ENCODE measurements around the gene TBCA.
A peak's percentile ranks its signal among the peaks of the same experiment; 100 is the strongest.

Gene TBCA, protein sequence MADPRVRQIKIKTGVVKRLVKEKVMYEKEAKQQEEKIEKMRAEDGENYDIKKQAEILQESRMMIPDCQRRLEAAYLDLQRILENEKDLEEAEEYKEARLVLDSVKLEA

DNA sequence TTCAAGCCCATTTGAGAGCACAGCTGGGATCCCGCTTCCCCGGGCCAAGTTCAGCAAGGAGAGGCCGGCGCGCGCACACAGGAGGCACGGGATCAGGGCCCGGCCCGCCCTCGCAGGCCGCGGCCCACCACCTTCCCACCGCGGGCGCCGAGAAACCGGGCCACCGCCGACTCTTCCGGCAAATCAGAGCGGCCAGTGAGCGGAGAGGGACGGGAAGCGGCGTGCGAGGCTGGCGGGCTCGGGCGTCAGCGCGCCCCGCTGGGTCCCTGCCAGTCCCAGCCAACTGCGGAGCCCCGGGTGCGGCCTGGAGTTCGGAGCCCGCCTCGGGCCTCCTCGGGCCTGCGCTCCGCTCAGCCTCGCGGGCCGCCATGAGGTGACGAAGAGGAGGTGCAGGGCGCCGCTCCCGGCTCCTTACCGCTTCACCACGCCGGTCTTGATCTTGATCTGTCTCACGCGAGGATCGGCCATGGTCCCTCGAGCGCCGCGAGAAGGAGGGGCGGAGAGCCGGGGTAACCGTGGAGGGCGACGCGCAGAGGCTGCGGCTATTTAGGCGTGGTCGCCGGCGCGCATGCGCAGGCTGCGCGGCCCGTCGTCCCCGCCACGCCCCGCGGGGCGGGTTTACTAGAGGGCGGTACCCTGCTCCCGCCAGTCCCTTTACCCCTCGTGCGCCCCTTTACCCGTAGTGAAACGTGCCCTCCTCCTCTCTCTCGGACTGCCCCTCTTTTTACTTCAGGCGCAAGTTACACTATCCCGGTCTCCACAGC is at the start of gene TBCA:
Gene TBCA (minus strand): TSS at position 550 of the 764 bp plus-strand sequence. CDS start 82 bp downstream, at position 468.
- peak; percentile 97 for DNase-seq

GRCh38 chr5:77824981-77825380 is 48.8 kb upstream of the TBCA start:
- DNase-seq = no peak

DNA sequence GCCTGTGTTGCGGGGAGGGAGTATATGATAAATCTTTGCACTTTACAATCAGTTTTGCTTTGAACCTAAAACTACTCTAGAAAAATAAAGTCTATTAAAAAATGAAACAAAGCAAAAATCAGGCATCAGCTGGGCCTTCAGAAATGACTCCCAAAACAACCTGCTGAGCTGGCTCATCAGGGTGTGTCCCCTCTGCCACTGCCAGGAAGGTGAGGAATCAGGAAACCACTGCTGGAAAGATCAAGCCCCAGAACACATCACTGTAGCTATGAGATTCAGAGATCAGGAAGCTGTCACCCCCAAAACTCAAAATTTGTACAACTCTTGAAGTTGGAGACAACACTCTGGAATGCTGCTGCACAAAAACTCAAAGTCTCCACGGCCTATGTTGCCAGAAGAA is 40.5 kb upstream of the TBCA start:
- DNase-seq = no peak

GRCh38 chr5:77812926-77813589 is 36.9 kb upstream of the TBCA start:
- DNase-seq = no peak

DNA sequence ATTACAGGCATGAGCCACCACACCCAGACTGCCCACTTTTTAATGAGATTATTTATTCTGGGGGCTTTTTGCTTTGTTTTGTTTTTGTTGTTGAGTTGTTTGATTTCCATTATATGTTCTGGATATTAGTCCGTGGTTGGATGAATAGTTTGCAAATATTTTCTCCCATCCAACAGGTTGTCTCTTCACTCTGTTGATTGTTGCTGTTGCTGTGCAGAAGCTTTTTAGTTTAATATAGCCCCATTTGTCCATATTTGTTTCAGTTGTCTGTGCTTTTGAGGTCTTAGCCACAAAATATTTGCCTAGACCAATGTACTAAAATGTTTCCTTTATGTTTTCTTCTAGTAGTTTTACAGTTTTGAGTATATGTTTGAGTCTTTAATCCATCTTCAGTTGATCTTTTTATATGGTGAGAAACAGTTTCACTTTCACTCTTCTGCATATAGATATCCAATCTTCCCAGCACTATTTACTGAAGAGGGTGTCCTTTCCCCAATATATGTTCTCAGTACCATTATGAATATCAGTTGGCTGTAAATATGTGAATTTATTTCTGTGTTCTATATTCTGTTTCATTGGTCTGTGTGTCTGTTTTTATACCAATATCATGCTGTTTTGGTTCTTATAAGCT is 30.2 kb upstream of the TBCA start:
- no peak for DNase-seq

DNA sequence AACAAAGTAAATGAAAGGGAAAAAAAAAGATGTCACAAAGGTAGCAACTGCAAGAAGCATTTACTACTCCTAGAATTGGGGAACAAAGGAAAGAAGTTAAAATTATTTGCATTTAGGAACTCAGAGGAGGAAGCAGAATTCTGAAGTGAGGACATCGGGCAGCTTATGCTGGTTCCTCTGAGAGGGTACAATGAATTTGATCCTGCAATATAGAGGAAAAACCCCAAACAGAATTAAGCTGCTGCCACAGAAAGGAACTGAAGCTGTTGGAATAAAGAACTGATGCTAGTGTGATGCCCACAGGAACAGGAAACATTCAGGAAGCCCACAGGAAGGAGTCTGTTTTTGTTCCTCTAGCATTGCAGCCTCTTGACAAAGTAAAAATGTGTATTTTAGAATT is 22.3 kb upstream of the TBCA start:
- DNase-seq = no peak

DNA sequence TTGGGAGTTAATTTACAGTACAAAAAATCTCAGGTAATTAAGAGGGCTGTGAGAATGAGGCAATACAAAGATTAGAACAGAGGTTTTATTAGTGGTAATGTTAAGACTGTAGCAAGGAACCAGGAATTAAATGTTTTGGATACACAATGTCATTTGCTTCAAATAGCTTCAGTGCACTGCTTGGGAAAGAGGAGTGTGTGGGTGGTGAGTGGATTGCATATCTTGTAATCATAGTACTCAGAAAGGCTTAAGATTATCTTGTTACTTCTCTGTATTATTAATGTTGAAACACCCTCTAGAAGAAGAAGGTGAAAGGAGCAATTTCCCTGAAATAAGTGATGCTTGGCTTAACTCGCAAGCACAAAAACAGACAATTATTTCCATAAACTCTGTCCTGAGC is 21.0 kb upstream of the TBCA start:
- DNase-seq = no peak

GRCh38 chr5:77795846-77796245 is 19.7 kb upstream of the TBCA start:
- DNase-seq = no peak

DNA sequence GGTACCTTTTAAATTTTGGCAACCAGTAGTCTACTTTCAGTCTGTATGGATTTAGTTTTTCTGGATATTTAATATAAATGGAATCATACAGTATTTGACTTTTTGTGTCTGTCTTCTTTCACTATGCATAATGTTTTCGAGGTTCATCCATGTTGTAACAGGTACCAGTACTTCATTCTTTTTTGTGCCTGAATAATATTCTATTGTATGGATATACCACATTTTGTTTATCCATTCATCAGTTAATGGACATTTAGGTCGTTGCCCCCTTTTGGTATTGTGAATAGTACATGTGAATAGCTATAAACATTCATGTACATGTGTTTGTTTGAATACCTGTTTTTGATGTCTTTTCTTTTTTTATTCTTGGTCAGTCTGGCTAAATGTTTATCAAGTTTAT is 19.1 kb upstream of the TBCA start:
- no peak for DNase-seq

- no peak for DNase-seq
Observed at GRCh38 chr5:77791926-77792325, 15.8 kb upstream of the TBCA start.

DNA sequence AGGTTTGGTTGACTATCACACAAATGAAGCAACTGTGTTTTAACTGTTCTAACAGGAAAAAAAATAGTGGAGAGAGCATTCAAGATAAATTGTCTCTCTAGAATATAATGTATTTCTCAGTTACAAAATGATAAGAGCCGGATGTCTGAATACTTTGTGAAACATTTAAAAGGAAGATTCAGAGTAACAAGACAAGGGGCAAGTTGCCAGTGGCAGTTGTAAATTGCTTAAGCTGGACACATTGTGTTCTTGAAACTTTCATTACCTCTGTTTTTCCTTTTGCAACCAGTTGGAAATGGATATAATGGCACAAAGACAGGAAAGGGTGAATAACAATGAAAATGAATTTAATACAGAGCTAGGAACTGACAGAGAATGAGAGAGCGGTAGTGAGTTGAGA is 15.2 kb upstream of the TBCA start:
- no peak for DNase-seq

- no peak for DNase-seq
Observed at GRCh38 chr5:77785229-77785628, 9.1 kb upstream of the TBCA start.

- DNase-seq = no peak
Observed at GRCh38 chr5:77784735-77785134, 8.6 kb upstream of the TBCA start.

DNA sequence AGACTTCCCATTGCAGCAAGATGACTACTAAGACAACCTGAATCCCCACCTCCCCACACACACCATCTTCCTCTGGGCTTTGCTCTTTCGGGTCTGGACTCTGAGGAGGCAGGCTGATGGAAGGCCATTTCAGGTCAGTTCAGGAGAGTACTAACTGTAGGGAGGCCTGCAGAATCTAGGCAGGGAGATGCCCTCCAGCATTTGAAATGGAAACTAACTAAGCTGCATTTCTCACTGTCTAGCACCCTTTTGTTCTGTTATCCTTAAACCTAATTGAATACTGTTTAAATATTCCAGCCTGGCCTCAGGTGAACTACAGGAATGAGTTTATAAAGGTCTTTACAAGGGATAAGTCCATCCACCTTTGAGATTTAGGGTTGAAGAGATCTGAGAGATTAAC is 4.9 kb upstream of the TBCA start:
- DNase-seq = no peak

GRCh38 chr5:77778881-77779438 is 2.8 kb upstream of the TBCA start:
- DNase-seq = no peak

GRCh38 chr5:77778398-77778797 is 2.3 kb upstream of the TBCA start:
- no peak for DNase-seq

DNA sequence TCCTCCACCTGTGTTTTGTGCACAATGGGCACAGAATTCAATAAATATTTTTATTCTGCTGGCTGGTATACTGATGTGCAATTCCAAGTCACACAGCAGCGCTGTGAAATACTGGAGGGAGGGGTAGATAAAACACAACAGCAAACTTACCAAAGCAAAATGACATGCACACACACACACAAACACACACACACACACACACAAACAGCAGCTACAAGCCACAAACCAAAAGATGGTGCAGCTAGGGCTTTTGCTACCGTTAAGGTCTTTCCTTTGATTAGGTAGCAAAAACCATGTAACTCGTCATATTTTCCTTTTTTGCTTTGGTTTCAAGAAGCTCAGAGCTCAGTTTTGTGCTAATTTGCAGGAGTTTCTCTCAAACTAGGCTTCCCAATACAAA is 1.8 kb upstream of the TBCA start:
- no peak for DNase-seq

DNA sequence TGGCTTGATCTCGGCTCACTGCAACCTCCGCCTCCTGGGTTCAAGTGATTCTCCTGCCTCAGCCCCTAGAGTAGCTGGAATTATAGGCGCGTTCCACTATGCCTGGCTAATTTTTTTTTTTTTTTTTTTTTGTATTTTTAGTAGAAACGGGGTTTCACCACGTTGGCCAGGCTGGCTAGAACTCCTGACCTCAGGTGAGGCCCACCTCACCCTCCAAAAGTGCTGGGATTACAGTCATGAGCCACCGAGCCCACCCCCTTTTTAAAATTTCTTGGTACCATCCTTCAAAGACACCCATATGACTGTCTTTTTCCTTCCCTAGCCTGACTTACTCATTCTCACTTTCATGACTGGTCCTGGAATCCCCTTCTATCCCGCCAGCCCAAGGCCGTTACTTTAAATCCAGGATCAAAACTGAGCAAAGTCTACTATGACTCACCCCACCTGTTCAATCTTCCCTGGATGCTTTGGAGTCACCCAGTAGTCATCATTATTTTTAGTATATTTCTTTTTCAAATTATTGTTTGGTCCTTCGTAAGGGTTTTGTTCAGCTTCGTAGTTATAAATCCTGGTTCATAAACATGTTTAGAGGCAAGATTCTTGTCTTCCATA is 1.2 kb upstream of the TBCA start:
- DNase-seq = no peak

- no peak for DNase-seq
Observed at GRCh38 chr5:77776554-77777206, 541 bp upstream of the TBCA start.

- no peak for DNase-seq
Observed at GRCh38 chr5:77774981-77775789, 954 bp downstream of the TBCA start.

DNA sequence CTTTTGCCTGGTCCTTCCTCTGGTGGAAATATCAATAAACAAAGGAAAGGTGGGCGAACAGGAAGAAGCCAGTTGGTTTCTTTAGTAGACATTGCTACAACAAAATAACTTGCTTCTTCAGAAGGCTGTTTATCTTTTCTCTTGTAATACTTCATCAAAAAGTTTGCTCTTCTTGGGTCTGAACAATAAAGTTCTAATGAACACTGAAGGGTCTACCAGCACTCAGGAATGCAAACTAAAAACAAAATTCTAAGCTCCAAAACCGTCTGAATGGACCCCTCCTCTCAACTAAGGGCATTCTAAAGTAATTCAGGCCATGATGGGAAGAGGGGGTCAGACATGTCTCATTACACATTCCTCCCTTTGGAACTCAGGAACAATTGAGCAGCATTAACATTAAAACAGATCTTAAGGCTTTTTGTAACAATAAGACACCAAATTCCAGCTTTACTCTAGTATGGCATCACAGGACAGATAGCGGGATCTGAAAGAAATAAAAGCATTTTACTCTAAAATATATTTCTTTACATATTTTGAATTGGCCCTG is 2.3 kb downstream of the TBCA start:
- DNase-seq = no peak

Measured in activated effector memory CD4-positive, alpha-beta T cell treated with anti-CD3 and anti-CD28 coated beads, Interleukin-2, amount 50 U/mL, for 16 hours (primary cell).